Smooth muscle cell (in vitro differentiated cells): ENCODE data around the gene CACNA1D. TPM values are rescaled to one million over a fixed set of nuclear protein-coding genes. Genes with fewer than 3 reads are reported as not detected.

Experiments used
- DNase-seq: peaks from one replicate; lab custom pipeline; 2025; ENCODE audit not compliant: unreplicated experiment; lab: John Stamatoyannopoulos, UW
- H2AFZ ChIP-seq: fragments of 200-600 bp; sonication (generic); 2 replicates; pipeline ENCODE4 v1.6.0; 2016; ENCODE audit warnings: antibody characterized with exemption, low read depth, mild to moderate bottlenecking
- H3F3A ChIP-seq: fragments of 200-600 bp; sonication (generic); 2 replicates; pipeline ENCODE4 v1.6.0; 2017; ENCODE audit warnings: antibody characterized with exemption, low read depth
- H3K27ac ChIP-seq: fragments of 200-600 bp; sonication (generic); 2 replicates; pipeline ENCODE4 v1.5.1; 2016; ENCODE audit warnings: low read depth, mild to moderate bottlenecking
- H3K27me3 ChIP-seq: fragments of 200-600 bp; sonication (generic); 2 replicates; pipeline ENCODE4 v1.6.1; 2016; ENCODE audit warnings: low read depth, mild to moderate bottlenecking
- H3K36me3 ChIP-seq: fragments of 200-600 bp; sonication (generic); 2 replicates; pipeline ENCODE4 v1.5.1; 2016; ENCODE audit warnings: low read depth
- H3K4me1 ChIP-seq: fragments of 200-600 bp; sonication (generic); 2 replicates; pipeline ENCODE4 v1.5.1; 2016; ENCODE audit warnings: low read depth
- H3K4me2 ChIP-seq: fragments of 200-600 bp; sonication (generic); 2 replicates; pipeline ENCODE4 v1.6.0; 2016; ENCODE audit warnings: mild to moderate bottlenecking
- H3K4me3 ChIP-seq: fragments of 200-600 bp; sonication (generic); 2 replicates; pipeline ENCODE4 v1.5.1; 2016; ENCODE audit warnings: mild to moderate bottlenecking
- H3K79me2 ChIP-seq: fragments of 200-600 bp; sonication (generic); 2 replicates; pipeline ENCODE4 v1.6.0; 2016; ENCODE audit warnings: low read depth, mild to moderate bottlenecking
- H3K9ac ChIP-seq: fragments of 200-600 bp; sonication (generic); 2 replicates; pipeline ENCODE4 v1.6.0; 2016; ENCODE audit warnings: low read depth
- H3K9me3 ChIP-seq: fragments of 200-600 bp; sonication (generic); replicated peaks from 2 replicates; pipeline ENCODE4 v1.5.1; 2016; ENCODE audit warnings: low read depth
- H4K20me1 ChIP-seq: fragments of 200-600 bp; sonication (generic); 2 replicates; pipeline ENCODE4 v1.6.0; 2016; ENCODE audit warnings: low read depth
- WGBS: methylation state at CpG from one replicate; pipeline ENCODE4 v1.1.7; 2016; ENCODE audit warnings: low lambda C conversion rate; 5-methylcytosine and 5-hydroxymethylcytosine counted together
- polyA plus RNA-seq: library from polyadenylated mRNA; unstranded; fragments of >200 nt; fragmentation: Nextera tagmentation; extraction: Ambion mirVana; gene quantifications from 2 replicates; pipeline ENCODE4 v1.2.1, GENCODE V29; 2016
- total RNA-seq: library from RNA; depleted of rRNA; stranded (reverse); fragments of >200 nt; gene quantifications from 2 replicates; pipeline ENCODE4 v1.2.3, GENCODE V29; 2014
- TF ChIP-seq, protein P1 (sequence below): fragments of 200-600 bp; sonication (generic); IDR thresholded peaks from 2 replicates; pipeline ENCODE4 v1.5.1; 2017; ENCODE audit warnings: borderline replicate concordance, mild to moderate bottlenecking, antibody characterized with exemption; ENCODE audit not compliant: insufficient read depth, poor library complexity, severe bottlenecking

Gene CACNA1D
- total and polyA plus RNA-seq, 2 experiments from 2014 or later: 0.63 to 1.4 TPM

DNA sequence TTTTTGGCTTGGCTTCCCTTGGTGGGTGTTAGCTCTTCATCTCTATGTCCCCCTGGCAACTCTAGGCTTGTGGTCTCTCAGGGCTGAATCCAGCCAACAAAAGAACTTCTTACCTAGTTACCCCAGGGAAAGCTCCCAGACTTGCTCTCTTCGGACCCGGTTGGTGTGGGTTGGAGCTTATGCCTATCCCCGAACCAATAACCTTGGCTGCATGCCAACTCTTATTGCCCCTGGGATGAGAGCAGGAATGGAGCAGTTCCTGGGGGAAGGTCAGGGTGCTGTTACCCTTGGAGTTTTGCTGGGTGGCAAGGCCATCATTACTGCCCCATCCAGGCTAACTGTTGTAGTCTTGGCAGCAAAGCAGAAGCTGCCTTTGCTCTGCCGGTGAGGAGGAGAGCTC, 147.8 kb downstream of the CACNA1D start:
- DNase-seq: no peak
- Histone ChIP-seq H2AFZ (no peak overlapping the region), H3K9ac (no peak overlapping the region), H3F3A (no peaks in the 10 kb centered on the region), H4K20me1 (no peaks in the 10 kb centered on the region), H3K27ac (no peak overlapping the region), H3K79me2 (no peaks in the 10 kb centered on the region), H3K4me1 (no peaks in the 10 kb centered on the region), H3K4me3 (no peak overlapping the region), H3K27me3 (peaks cover 34% of the 10 kb centered on the region), H3K4me2 (no peak overlapping the region), H3K36me3 (no peaks in the 10 kb centered on the region), H3K9me3 (no peaks in the 10 kb centered on the region)
- TF ChIP-seq, protein P1, sequence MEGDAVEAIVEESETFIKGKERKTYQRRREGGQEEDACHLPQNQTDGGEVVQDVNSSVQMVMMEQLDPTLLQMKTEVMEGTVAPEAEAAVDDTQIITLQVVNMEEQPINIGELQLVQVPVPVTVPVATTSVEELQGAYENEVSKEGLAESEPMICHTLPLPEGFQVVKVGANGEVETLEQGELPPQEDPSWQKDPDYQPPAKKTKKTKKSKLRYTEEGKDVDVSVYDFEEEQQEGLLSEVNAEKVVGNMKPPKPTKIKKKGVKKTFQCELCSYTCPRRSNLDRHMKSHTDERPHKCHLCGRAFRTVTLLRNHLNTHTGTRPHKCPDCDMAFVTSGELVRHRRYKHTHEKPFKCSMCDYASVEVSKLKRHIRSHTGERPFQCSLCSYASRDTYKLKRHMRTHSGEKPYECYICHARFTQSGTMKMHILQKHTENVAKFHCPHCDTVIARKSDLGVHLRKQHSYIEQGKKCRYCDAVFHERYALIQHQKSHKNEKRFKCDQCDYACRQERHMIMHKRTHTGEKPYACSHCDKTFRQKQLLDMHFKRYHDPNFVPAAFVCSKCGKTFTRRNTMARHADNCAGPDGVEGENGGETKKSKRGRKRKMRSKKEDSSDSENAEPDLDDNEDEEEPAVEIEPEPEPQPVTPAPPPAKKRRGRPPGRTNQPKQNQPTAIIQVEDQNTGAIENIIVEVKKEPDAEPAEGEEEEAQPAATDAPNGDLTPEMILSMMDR: no peak
- 99% methylated on average over 4 of the region's 4 CpGs for WGBS

DNA sequence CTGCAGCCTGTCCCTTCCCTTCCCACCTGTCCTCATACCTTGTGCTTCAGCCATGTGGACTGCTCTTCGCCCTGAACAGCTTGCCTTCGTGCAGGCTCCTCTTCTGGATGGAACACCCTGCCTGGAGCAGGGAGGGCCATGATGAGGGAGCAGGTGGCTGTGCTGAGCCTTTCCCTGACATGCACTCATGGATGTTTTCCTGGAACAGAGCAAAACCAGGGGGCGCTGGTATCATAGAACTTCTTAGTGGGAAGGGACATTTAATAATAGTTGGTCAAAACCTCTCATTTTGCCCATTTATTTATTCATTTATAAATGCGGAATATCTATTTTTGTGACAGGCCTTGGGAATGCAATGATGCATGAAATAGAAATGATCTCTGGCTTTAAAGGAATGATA, 149.3 kb downstream of the CACNA1D start:
- Histone ChIP-seq H4K20me1 (no peaks in the 10 kb centered on the region), H3K36me3 (no peaks in the 10 kb centered on the region), H3K9me3 (no peaks in the 10 kb centered on the region), H2AFZ (no peak overlapping the region), H3K9ac (no peak overlapping the region), H3K4me2 (no peak overlapping the region), H3F3A (no peaks in the 10 kb centered on the region), H3K27ac (no peak overlapping the region), H3K27me3 (peaks cover 35% of the 10 kb centered on the region), H3K4me3 (no peak overlapping the region), H3K4me1 (no peaks in the 10 kb centered on the region), H3K79me2 (no peaks in the 10 kb centered on the region)
- 66% methylated on average over 4 of the region's 4 CpGs for WGBS
- no peak for DNase-seq
- TF ChIP-seq, protein P1: no peak

DNA sequence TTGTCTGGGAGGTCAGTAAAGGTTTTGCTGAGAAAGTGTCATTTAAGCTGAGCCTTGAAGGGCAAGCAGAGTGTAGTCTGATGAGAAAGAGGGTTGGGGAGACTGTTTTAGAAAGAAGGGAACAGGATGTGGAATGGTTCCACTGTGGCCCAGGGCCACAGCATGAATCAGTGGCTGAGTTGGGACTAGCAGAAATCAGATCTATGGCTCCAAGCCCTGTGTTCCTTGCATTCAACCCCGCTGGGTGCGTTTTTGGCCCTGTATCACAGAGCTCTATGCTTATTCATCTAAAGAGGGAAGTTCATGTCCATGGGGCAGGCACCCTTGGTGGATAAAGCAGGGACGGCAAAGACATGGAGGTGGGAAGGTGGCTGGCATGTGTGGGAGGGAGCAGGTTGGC, 151.3 kb downstream of the CACNA1D start:
- Histone ChIP-seq H3K9ac (no peak overlapping the region), H2AFZ (no peak overlapping the region), H3K4me1 (no peaks in the 10 kb centered on the region), H3K36me3 (no peaks in the 10 kb centered on the region), H3K79me2 (no peaks in the 10 kb centered on the region), H3K27ac (no peak overlapping the region), H3K9me3 (no peaks in the 10 kb centered on the region), H3K4me3 (no peak overlapping the region), H4K20me1 (no peaks in the 10 kb centered on the region), H3K27me3 (peaks cover 45% of the 10 kb centered on the region), H3K4me2 (no peak overlapping the region), H3F3A (no peaks in the 10 kb centered on the region)
- DNase-seq: no peak
- TF ChIP-seq, protein P1: no peak
- 89% methylated on average over 3 of the region's 3 CpGs for WGBS

GRCh38 chr3:53646723-53647122, 152.3 kb downstream of the CACNA1D start:
- Histone ChIP-seq H3K4me1 (no peaks in the 10 kb centered on the region), H3K27ac (no peak overlapping the region), H3K27me3 (peaks cover 45% of the 10 kb centered on the region), H3K36me3 (no peaks in the 10 kb centered on the region), H3K4me2 (no peak overlapping the region), H4K20me1 (no peaks in the 10 kb centered on the region), H3K9me3 (no peaks in the 10 kb centered on the region), H3K4me3 (no peak overlapping the region), H3K9ac (no peak overlapping the region), H2AFZ (no peak overlapping the region), H3K79me2 (no peaks in the 10 kb centered on the region), H3F3A (no peaks in the 10 kb centered on the region)
- TF ChIP-seq, protein P1: no peak
- no peak for DNase-seq
- WGBS: 75% methylated on average over 3 of the region's 3 CpGs
